Neural crest cell (in vitro differentiated cells): ENCODE measurements around the gene ASTN1. TPM values are rescaled to one million over a fixed set of nuclear protein-coding genes. Genes with fewer than 3 reads are reported as not detected.

Experiments
- DNase-seq: peaks from one replicate; pipeline ENCODE4 v3.0.0; 2021; ENCODE audit warnings: low read depth, mixed read lengths, low spot score
- H3K27ac Mint-ChIP-seq: one replicate; pipeline ENCODE4 v1.8.0; 2021; ENCODE audit warnings: mild to moderate bottlenecking, mixed read lengths; ENCODE audit not compliant: unreplicated experiment
- H3K27me3 Mint-ChIP-seq: 2 replicates; pipeline ENCODE4 v1.8.0; 2021; ENCODE audit warnings: low read depth, mild to moderate bottlenecking, mixed read lengths
- H3K36me3 Mint-ChIP-seq: 2 replicates; pipeline ENCODE4 v1.8.0; 2021; ENCODE audit warnings: low read depth, mild to moderate bottlenecking, mixed read lengths
- H3K4me1 Mint-ChIP-seq: 2 replicates; pipeline ENCODE4 v1.8.0; 2021; ENCODE audit warnings: mixed read lengths
- H3K4me3 Mint-ChIP-seq: one replicate; pipeline ENCODE4 v1.8.0; 2021; ENCODE audit warnings: mild to moderate bottlenecking, mixed read lengths
- H3K9me3 Mint-ChIP-seq: 2 replicates; pipeline ENCODE4 v1.8.0; 2021; ENCODE audit warnings: mixed read lengths
- CTCF ChIP-seq: fragments of 200-600 bp; sonication (generic); conservative IDR thresholded peaks from 2 replicates; pipeline ENCODE4 v1.5.0; 2021; ENCODE audit warnings: antibody characterized with exemption, mild to moderate bottlenecking
- total RNA-seq: library from RNA; stranded (reverse); gene quantifications from 2 replicates; pipeline ENCODE4 v1.2.1, GENCODE V29; 2021

Gene ASTN1
- total RNA-seq, 1 donor from 2014 or later: 21.8 TPM

- Mint-ChIP-seq H3K36me3 (peaks cover 11% of the 10 kb centered on the region), H3K27me3 (no peaks in the 10 kb centered on the region), H3K27ac (no peak overlapping the region)
These were observed 152.1 kb downstream of the ASTN1 start for GRCh38 chr1:177012342-177012925.

GRCh38 chr1:177011508-177011907, 153.0 kb downstream of the ASTN1 start:
- no peaks in the 10 kb centered on the region for H3K27me3 Mint-ChIP-seq
- peaks cover 11% of the 10 kb centered on the region for H3K36me3 Mint-ChIP-seq
- no peak overlapping the region for H3K27ac Mint-ChIP-seq
- H3K9me3 Mint-ChIP-seq: peaks cover 2% of the 10 kb centered on the region
- no peak overlapping the region for H3K4me3 Mint-ChIP-seq
- DNase-seq: no peak
- TF ChIP-seq CTCF: no peak
- peaks cover 10% of the 10 kb centered on the region for H3K4me1 Mint-ChIP-seq

More at GRCh38 chr1:177012342-177012925, 152.1 kb downstream of the ASTN1 start:
- DNase-seq: no peak
- no peak for TF ChIP-seq CTCF
- peaks cover 2% of the 10 kb centered on the region for H3K9me3 Mint-ChIP-seq
- peaks cover 7% of the 10 kb centered on the region for H3K4me1 Mint-ChIP-seq
- no peak overlapping the region for H3K4me3 Mint-ChIP-seq

GRCh38 chr1:177010211-177010825, 154.2 kb downstream of the ASTN1 start:
- peaks cover 2% of the 10 kb centered on the region for H3K9me3 Mint-ChIP-seq
- DNase-seq: no peak

GRCh38 chr1:177008653-177009052, 155.9 kb downstream of the ASTN1 start:
- no peaks in the 10 kb centered on the region for H3K27me3 Mint-ChIP-seq
- peaks cover 10% of the 10 kb centered on the region for H3K4me1 Mint-ChIP-seq
- DNase-seq: no peak
- H3K36me3 Mint-ChIP-seq: peaks cover 11% of the 10 kb centered on the region
- H3K9me3 Mint-ChIP-seq: peaks cover 2% of the 10 kb centered on the region
- peak overlapping the region; percentile 94 for H3K27ac Mint-ChIP-seq
- no peak for TF ChIP-seq CTCF
- H3K4me3 Mint-ChIP-seq: no peak overlapping the region

More at GRCh38 chr1:177010211-177010825, 154.2 kb downstream of the ASTN1 start:
- Mint-ChIP-seq H3K27me3 (no peaks in the 10 kb centered on the region), H3K4me3 (no peak overlapping the region), H3K27ac (no peak overlapping the region), H3K4me1 (peaks cover 10% of the 10 kb centered on the region), H3K36me3 (peaks cover 11% of the 10 kb centered on the region)
- TF ChIP-seq CTCF: no peak

GRCh38 chr1:177007437-177008161, 156.9 kb downstream of the ASTN1 start:
- no peak for TF ChIP-seq CTCF
- Mint-ChIP-seq H3K4me3 (no peak overlapping the region), H3K4me1 (peaks cover 10% of the 10 kb centered on the region), H3K36me3 (peaks cover 6% of the 10 kb centered on the region), H3K27me3 (no peaks in the 10 kb centered on the region), H3K9me3 (peaks cover 2% of the 10 kb centered on the region), H3K27ac (no peak overlapping the region)
- no peak for DNase-seq
